NCI-H82 (cell line): ENCODE measurements around the gene SLC35A4.
"Not testable (repeated sequence)": the region's sequence is repeated elsewhere in the genome, so short reads cannot be mapped to it uniquely, and the experiment has no call there.

Source experiments
- DNase-seq: peaks from one replicate; lab custom pipeline; 2025; lab: John Stamatoyannopoulos, UW

The SLC35A4 gene

GRCh38 chr5:140557965-140558364 is 6.7 kb upstream of the SLC35A4 start:
- no peak for DNase-seq

GRCh38 chr5:140558542-140558941 is 6.1 kb upstream of the SLC35A4 start:
- no peak for DNase-seq

GRCh38 chr5:140560227-140560626 is 4.4 kb upstream of the SLC35A4 start:
- no peak for DNase-seq

GRCh38 chr5:140561753-140562523 is 2.7 kb upstream of the SLC35A4 start:
- no peak for DNase-seq

DNA sequence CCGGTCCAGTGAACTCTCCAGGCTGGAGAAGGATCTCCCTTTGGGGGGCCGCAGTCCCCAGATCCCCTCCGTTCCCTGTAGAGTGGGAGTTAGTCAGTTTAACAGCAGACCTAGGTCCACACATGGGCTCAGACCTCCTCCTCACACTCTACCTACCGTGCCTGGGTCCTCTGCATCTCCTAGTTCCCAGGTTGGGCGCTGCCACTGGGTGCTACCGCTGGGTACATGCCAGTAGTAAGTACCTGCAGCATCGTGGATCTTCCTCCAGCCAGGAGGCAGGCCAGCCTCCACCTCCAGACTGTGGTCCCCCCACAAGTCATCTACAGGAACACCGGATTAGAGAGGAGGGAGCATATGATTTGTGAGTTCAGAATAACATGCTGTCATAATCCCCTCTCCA is 1.0 kb upstream of the SLC35A4 start:
- DNase-seq: peak; percentile 49

DNA sequence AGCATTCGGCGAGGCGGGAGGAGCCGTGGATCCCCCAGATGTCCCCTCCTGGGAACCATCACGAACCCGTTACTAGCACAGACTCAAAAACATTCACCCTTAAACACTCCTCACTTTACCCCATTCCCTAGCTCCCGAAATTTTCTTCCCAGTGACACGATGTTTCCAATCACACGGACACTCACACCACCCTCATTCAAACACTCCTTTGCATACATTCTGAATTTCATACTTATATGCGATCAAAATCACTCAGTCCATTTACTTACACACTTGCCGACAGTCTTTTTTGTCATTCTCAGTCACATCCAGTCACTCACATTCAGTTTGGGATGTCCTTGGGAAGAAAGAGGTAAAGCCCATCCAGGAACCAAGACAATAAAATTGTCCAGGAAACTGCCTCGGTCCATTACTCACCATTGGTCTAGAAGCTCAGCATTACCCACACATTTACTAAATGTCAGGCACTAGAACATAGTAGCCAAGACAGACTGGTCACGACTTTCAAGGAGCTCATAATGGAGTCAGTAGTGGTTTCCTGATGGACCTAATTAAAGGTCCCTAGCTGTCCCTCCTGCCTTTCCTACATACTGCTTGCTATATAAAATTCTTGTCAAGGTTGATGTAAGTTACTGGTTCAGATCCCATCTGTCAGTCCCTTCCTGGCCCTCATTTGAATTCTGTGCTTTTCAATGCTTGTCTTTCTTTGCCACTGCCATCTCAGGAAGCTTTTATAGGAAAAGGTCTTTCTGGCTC is 574 bp downstream of the SLC35A4 start:
- no peak for DNase-seq

- DNase-seq: peak; percentile 17
Measured at GRCh38 chr5:140565780-140566095, 1.1 kb downstream of the SLC35A4 start.

DNA sequence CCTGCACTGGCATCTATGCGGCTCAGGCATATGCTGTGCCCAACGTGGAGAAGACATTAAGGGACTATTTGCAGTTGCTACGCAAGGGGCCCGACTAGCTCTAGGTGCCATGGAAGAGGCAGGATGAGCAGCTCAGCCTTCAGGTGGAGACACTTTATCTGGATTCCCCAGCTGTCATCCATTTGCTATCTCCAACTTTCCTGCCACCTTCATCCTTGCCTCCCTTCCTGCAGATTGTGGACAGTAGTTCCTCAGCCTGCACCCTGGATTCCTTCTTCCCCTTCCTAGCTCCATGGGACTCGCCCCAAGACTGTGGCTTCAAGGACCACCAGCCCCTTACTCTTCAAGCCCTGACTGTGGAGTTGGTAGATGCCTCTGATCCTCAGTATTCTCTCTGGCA is 2.0 kb downstream of the SLC35A4 start:
- DNase-seq: no peak

DNA sequence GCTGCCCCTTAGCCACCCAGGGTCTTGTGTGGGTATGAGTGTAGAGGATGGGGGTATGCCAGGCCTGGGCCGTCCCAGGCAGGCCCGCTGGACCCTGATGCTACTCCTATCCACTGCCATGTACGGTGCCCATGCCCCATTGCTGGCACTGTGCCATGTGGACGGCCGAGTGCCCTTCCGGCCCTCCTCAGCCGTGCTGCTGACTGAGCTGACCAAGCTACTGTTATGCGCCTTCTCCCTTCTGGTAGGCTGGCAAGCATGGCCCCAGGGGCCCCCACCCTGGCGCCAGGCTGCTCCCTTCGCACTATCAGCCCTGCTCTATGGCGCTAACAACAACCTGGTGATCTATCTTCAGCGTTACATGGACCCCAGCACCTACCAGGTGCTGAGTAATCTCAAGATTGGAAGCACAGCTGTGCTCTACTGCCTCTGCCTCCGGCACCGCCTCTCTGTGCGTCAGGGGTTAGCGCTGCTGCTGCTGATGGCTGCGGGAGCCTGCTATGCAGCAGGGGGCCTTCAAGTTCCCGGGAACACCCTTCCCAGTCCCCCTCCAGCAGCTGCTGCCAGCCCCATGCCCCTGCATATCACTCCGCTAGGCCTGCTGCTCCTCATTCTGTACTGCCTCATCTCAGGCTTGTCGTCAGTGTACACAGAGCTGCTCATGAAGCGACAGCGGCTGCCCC is 2.6 kb downstream of the SLC35A4 start:
- no peak for DNase-seq

DNA sequence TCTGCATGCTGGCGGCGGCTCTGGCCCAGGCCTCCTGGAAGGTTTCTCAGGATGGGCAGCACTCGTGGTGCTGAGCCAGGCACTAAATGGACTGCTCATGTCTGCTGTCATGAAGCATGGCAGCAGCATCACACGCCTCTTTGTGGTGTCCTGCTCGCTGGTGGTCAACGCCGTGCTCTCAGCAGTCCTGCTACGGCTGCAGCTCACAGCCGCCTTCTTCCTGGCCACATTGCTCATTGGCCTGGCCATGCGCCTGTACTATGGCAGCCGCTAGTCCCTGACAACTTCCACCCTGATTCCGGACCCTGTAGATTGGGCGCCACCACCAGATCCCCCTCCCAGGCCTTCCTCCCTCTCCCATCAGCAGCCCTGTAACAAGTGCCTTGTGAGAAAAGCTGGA is 3.2 kb downstream of the SLC35A4 start:
- no peak for DNase-seq

- no peak for DNase-seq
Measured at GRCh38 chr5:140568443-140569063, 3.9 kb downstream of the SLC35A4 start.

GRCh38 chr5:140569197-140569596 is 4.6 kb downstream of the SLC35A4 start:
- no peak for DNase-seq

DNA sequence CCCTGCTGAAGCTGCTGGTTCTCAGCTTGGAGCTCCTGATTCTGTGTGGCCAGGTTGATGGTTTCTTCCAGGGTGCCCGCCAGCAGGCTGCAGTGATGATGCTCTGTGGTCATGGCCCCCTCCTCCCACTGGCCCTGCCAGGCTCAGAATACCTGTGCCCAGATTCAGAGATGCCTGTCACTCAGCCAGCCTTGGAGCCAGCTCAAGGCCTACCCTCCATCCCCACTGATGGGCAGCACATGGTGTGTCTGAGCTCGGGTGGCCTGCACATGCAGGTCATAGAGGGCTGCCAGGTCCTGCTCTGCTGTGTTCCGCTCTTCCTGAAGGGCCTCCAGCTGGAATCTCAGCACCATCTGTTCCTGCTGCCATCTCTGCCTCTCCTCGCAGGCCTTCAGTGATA is 5.4 kb downstream of the SLC35A4 start:
- DNase-seq: no peak

DNA sequence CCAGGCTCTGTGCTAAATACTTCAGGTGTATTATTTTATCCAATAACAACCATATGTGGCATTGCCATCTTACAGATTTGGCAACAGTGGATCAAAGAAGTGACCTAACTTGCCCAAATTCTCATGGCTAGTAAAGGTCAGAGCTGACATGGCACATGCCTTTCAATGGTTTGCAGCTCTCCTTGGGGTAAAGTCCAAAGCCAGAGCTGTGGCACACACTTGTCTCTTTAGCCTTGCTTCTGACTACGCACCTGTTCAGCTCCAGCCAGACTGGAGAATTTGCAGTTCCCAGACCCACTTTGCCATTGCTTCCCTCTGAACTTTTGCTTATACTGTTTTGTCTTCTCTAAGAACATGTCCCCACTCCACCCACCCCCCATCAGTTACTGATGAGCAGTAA is 5.9 kb downstream of the SLC35A4 start:
- DNase-seq: no peak

DNA sequence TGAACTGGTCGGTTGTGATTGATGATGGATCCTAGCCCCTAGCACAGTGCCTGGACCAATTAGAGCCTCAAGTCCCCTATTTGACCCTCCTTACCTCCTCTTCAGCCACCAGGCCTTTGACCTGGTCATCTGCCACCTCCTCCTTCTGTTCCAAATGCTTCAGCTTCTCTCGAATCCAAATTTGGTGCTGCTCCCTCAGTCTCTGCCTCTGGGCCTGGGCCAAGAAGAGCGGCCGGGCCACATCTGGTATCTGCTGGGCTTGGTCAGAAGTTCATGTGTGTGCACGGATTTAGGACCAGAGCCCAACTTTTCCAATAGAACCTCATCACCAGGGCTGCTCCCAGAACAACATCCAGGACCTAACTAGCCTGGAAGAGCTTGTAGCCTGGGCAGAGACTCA is 6.5 kb downstream of the SLC35A4 start:
- DNase-seq: no peak

GRCh38 chr5:140573683-140574082 is 9.1 kb downstream of the SLC35A4 start:
- no peak for DNase-seq

GRCh38 chr5:140574165-140574564 is 9.5 kb downstream of the SLC35A4 start:
- no peak for DNase-seq

DNA sequence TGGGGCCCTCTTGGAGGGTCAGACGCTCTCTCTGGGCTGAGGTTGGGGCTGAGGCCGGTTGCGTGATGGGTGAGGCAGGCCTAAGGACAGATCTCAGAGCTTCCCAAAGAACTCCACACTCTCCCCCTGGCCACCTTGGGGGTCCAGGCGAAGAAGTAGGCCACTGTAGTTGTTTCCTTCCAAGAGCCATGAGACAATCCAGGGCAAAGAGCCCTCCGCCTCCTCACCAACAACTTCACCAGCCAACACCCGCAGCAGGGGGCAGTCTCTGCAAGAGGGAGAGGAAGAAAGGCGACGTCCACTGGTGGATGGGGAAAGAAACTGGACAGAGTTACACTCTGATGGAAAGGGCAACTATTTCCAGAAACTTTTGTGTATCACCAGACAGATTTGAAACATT is 10.7 kb downstream of the SLC35A4 start:
- DNase-seq: peak; percentile 21

DNA sequence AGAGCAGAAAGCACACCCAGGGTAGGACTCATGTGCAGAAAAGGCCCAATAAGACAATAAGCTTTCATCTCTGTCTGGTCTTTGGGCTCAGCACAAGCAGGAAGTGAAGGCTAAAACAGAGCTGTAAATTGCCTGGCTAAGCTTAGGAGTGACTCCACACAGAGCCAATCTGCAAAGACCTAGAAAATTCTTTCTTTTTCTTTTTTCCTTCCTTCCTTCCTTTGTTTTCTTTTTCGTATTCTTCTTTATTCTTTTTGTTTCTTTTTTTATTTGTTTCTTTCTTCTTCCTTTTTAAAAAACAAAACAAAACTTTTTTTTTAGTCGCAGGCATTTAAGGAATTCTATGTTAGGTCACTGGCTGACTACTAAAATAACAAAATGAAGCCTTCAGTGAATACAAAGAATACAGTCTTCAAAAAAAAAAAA is 12.2 kb downstream of the SLC35A4 start:
- no peak for DNase-seq

GRCh38 chr5:140579188-140579747 is 14.6 kb downstream of the SLC35A4 start:
- not testable (repeated sequence) for DNase-seq

GRCh38 chr5:140587495-140587894 is 22.9 kb downstream of the SLC35A4 start:
- DNase-seq: no peak
